Activated naive CD8-positive, alpha-beta T cell treated with anti-CD3 and anti-CD28 coated beads, Interleukin-2, amount 50 U/mL, for 24 hours (primary cell): ENCODE measurements around the gene HERC2.
A peak's percentile ranks its signal among the peaks of the same experiment; 100 is the strongest.

Experiments used
- ATAC-seq: fragments of 150-1000 bp; cut with Tn5 transposase; one replicate; pipeline ENCODE4 v1.10.0; 2021
- DNase-seq: peaks from one replicate; pipeline ENCODE4 v3.0.0; 2021
- H3K27ac Mint-ChIP-seq: one replicate; pipeline ENCODE4 v1.8.0; 2021; ENCODE audit warnings: mild to moderate bottlenecking, mixed read lengths
- H3K27me3 Mint-ChIP-seq: one replicate; pipeline ENCODE4 v1.8.0; 2021; ENCODE audit warnings: mixed read lengths
- H3K36me3 Mint-ChIP-seq: one replicate; pipeline ENCODE4 v1.8.0; 2021; ENCODE audit warnings: low read depth, mixed read lengths
- H3K4me1 Mint-ChIP-seq: one replicate; pipeline ENCODE4 v1.8.0; 2021; ENCODE audit warnings: mixed read lengths
- H3K4me3 Mint-ChIP-seq: one replicate; pipeline ENCODE4 v1.8.0; 2021; ENCODE audit warnings: mild to moderate bottlenecking, moderate library complexity, mixed read lengths
- H3K9me3 Mint-ChIP-seq: one replicate; pipeline ENCODE4 v1.8.0; 2021; ENCODE audit warnings: mixed read lengths

The HERC2 gene

GRCh38 chr15:28106294-28107110 is 215.5 kb downstream of the HERC2 start:
- H3K4me3 Mint-ChIP-seq: no peak overlapping the region
- peaks cover 3% of the 10 kb centered on the region for H3K36me3 Mint-ChIP-seq
- DNase-seq (peak; percentile 23), ATAC-seq (peak; percentile 25)
- peaks cover 36% of the 10 kb centered on the region for H3K27me3 Mint-ChIP-seq
- no peaks in the 10 kb centered on the region for H3K9me3 Mint-ChIP-seq
- peaks cover 10% of the 10 kb centered on the region for H3K4me1 Mint-ChIP-seq
- no peak overlapping the region for H3K27ac Mint-ChIP-seq

DNA sequence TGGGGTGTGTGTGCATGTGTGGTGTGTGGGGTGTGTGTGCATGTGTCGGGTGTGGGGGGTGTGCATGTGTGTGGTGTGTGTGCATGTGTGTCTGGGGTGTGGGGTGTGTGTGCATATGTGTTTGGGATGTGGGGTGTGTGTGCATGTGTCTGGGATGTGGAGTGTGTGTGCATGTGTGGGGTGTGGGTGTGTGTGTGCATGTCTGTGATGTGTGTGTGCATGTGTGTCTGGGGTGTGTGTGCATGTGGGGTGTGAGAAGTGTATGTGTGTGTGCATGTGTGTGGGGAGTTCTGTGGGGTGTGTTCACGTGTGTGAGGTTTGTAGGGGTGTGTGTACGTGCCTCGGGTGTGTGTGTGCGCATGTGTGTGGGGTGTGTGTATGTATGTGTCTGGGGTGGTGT is 216.2 kb downstream of the HERC2 start:
- H3K9me3 Mint-ChIP-seq: no peaks in the 10 kb centered on the region
- no peak overlapping the region for H3K27ac Mint-ChIP-seq
- DNase-seq (no peak), ATAC-seq (no peak)
- H3K4me1 Mint-ChIP-seq: peaks cover 10% of the 10 kb centered on the region
- peaks cover 42% of the 10 kb centered on the region for H3K27me3 Mint-ChIP-seq
- H3K4me3 Mint-ChIP-seq: peak overlapping the region; percentile 64
- no peaks in the 10 kb centered on the region for H3K36me3 Mint-ChIP-seq

DNA sequence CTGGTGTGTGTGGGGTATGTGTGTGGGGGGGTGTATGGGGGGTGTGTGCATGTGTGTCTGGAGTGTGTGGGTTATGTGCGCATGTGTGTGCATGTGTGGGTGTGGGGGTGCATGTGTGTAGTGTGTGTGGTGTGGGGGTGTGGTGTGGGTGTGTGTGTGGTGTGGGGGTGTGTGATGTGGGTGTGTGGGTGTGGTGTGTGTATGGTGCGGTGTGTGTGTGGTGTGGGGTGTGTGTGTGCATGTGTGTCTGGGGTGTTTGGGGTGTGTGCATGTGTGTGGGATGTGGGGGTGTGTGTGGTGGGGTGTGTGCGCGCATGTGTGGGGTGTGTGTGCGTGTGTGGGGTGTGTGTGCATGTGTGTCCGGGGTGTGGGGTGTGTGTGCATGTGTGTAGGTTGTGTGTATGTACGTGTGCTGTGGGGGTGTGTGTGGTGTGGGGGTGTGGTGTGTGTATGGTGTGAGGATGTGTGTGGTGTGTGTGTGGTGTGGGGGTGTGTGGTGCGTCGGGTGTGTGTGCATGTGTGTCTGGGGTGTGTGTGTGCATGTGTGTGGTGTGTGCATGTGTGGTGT is 216.7 kb downstream of the HERC2 start:
- H3K4me1 Mint-ChIP-seq: peaks cover 10% of the 10 kb centered on the region
- DNase-seq (no peak), ATAC-seq (no peak)
- H3K27ac Mint-ChIP-seq: no peak overlapping the region
- H3K4me3 Mint-ChIP-seq: no peak overlapping the region
- no peaks in the 10 kb centered on the region for H3K36me3 Mint-ChIP-seq
- H3K9me3 Mint-ChIP-seq: no peaks in the 10 kb centered on the region
- H3K27me3 Mint-ChIP-seq: peaks cover 43% of the 10 kb centered on the region

DNA sequence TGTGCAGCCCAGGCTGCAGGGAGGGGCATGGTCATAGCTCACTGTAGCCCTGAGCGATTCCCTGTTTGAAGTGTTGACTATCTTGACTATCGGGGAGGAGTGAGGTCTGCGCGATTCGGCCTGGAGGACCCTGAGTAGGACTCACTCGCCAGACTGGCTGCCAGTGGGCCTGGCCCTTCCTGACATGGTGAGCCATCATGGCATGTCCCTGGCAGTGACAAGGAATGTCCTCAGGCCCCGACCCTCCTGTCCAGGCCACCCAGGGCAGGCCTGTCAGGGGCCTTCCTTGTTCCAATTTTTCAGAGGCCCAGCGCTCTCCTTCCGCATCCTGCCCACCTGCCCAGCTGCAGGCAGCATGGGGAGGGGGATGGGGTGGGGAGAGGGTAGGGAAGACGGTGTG is 217.7 kb downstream of the HERC2 start:
- no peaks in the 10 kb centered on the region for H3K36me3 Mint-ChIP-seq
- no peak overlapping the region for H3K27ac Mint-ChIP-seq
- ATAC-seq (no peak), DNase-seq (no peak)
- H3K9me3 Mint-ChIP-seq: no peaks in the 10 kb centered on the region
- peaks cover 12% of the 10 kb centered on the region for H3K4me1 Mint-ChIP-seq
- no peak overlapping the region for H3K4me3 Mint-ChIP-seq
- peaks cover 53% of the 10 kb centered on the region for H3K27me3 Mint-ChIP-seq

DNA sequence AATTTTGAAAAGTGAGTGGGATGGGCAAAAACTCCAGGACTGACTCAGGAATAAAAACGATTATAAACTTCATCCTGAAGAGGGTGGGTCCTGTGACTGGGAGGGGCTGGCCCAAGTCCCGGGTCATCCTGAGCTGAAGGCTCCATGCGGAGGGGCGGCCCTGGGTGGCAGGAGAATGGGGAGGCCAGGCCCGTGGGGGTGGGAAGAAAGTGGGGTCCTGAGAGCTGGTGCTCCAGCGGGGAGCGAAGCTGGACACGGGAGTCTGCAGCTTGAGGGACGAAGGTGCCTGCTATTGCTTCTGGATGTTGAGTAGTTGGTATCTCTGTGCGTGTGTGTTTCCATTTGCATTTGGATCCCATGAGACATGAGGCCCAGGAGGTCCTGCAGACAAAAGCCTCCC is 218.1 kb downstream of the HERC2 start:
- Mint-ChIP-seq H3K27ac (no peak overlapping the region), H3K9me3 (no peaks in the 10 kb centered on the region), H3K27me3 (peaks cover 55% of the 10 kb centered on the region), H3K4me3 (no peak overlapping the region), H3K4me1 (peaks cover 15% of the 10 kb centered on the region), H3K36me3 (no peaks in the 10 kb centered on the region)
- ATAC-seq (no peak), DNase-seq (no peak)

DNA sequence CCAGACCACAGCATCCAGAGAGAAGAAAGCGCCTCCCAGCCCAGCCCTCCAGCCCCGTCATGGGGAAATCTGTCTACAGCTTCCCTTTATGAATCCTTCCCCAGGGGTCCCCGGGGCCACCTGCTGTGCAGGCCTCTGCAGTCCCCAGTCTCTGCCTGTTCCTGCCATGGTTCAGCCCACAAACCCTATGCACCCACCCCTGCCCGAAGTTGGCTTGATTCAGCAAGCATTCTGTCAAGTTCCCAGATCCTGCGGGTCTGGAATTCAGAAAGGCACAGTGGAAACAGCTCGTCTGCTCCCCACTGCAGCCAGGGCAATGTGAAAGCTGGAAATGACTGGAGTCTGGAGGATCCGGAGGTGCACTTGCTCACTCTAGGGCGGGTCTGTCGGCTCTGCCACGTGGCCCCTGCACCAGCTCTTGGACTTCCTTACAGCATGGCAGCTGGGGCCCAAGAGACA is 220.0 kb downstream of the HERC2 start:
- Mint-ChIP-seq H3K27ac (no peak overlapping the region), H3K9me3 (no peaks in the 10 kb centered on the region), H3K4me3 (no peak overlapping the region), H3K27me3 (peaks cover 62% of the 10 kb centered on the region), H3K4me1 (peaks cover 21% of the 10 kb centered on the region), H3K36me3 (no peaks in the 10 kb centered on the region)
- no peak for ATAC-seq
- no peak for DNase-seq

GRCh38 chr15:28101201-28101600 is 220.8 kb downstream of the HERC2 start:
- Mint-ChIP-seq H3K27ac (no peak overlapping the region), H3K9me3 (no peaks in the 10 kb centered on the region), H3K36me3 (no peaks in the 10 kb centered on the region), H3K27me3 (peaks cover 65% of the 10 kb centered on the region), H3K4me3 (no peak overlapping the region), H3K4me1 (peaks cover 24% of the 10 kb centered on the region)
- ATAC-seq (no peak), DNase-seq (no peak)

- Mint-ChIP-seq H3K4me3 (no peak overlapping the region), H3K9me3 (no peaks in the 10 kb centered on the region), H3K27me3 (peaks cover 65% of the 10 kb centered on the region), H3K27ac (no peak overlapping the region), H3K4me1 (peaks cover 26% of the 10 kb centered on the region), H3K36me3 (no peaks in the 10 kb centered on the region)
- ATAC-seq: no peak
- no peak for DNase-seq
These were observed 221.3 kb downstream of the HERC2 start for GRCh38 chr15:28100516-28101195.

DNA sequence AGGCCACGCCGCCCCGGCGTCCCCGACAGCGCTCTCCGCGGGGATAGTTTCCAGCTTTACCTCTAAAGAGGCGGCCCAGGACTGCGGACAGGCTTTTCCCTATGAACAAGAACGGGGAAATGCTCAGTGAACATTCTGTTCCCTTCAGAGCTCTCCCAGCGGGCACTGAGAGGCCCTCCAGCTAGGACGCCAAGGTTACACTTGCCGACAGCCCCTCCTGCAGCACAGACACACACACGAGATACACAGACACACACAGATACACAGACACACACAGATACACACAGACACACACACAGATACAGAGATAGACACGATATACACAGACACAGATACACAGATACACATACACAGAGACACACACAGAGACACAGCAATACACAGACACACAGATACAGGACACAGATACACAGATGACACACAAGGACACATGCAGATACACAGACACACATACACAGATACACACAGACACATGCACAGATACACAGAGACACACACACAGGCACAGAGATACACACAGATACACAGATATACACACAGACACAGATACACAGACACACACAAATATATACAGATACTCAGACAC is 222.3 kb downstream of the HERC2 start:
- Mint-ChIP-seq H3K4me1 (peaks cover 30% of the 10 kb centered on the region), H3K4me3 (peak overlapping the region; percentile 19), H3K9me3 (no peaks in the 10 kb centered on the region), H3K27me3 (peaks cover 65% of the 10 kb centered on the region), H3K27ac (no peak overlapping the region), H3K36me3 (no peaks in the 10 kb centered on the region)
- no peak for DNase-seq
- no peak for ATAC-seq

- Mint-ChIP-seq H3K27me3 (peaks cover 63% of the 10 kb centered on the region), H3K27ac (no peak within 1 kb of the TSS), H3K9me3 (no peaks in the 10 kb centered on the region), H3K4me1 (peaks cover 30% of the 10 kb centered on the region), H3K36me3 (no peaks in the 10 kb centered on the region), H3K4me3 (peak within 1 kb of the TSS; percentile 19)
- ATAC-seq (peak; percentile 6), DNase-seq (peak; percentile 62)
These were observed 223.0 kb downstream of the HERC2 start, which contains the start of gene OCA2 for GRCh38 chr15:28098766-28099554. Gene OCA2, minus strand, starts transcription at chr15:28099315. Its CDS starts 17,441 bp downstream, at chr15:28081874.

DNA sequence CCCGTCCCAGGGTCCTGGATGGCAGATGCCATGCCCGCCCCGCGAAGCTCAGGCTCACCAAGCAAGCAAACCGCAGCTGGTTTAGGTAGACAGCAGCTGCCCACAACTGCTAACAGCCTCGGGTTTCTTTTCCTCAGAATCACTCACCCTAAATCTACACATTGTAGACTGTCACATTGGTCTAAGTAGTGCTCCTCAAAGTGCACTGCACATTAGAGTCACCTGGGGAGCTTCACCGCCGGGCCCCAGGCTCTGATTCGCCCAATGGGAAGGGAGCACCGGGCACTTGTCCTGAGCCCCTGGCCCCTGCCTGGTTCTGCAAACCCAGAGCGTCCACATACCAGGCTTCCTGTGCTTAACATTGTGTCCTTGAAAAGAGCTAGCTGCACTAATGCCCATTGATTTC is 223.6 kb downstream of the HERC2 start:
- H3K27me3 Mint-ChIP-seq: peaks cover 63% of the 10 kb centered on the region
- DNase-seq (no peak), ATAC-seq (no peak)
- H3K9me3 Mint-ChIP-seq: no peaks in the 10 kb centered on the region
- no peak overlapping the region for H3K4me3 Mint-ChIP-seq
- no peak overlapping the region for H3K27ac Mint-ChIP-seq
- peaks cover 30% of the 10 kb centered on the region for H3K4me1 Mint-ChIP-seq
- no peaks in the 10 kb centered on the region for H3K36me3 Mint-ChIP-seq

DNA sequence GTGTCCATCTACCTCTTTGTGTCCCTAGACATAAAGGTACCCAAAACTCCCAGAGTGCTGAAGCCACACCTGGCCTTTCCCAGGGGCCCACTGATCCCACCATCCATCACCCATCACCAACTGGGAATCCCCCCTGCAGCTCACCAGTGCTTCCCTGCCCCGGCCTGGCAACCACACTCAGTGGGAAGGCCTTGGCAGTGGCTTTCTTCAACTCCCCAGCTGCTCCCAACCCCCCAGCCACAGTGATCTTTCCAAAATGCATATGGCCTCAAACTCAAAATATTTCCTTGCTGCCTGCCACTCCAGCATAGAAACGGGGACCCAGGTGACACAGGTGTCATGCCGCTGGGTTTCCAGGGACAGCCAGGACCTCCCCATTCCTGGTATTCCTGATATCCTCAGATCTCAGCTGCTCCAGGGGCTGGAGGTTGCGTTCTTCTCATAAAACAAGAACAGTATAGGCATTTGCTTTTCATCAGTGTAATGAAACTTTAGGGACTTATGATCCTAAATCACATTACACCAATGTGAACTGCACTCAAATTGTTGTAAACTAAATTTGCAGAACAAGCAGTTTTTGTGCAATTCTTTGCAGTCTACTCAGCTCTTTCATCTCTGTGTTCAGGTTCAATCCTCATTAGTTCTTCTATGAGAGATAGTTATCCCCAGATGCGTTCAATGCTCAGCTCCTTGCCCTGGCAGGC is 224.2 kb downstream of the HERC2 start:
- ATAC-seq: no peak
- Mint-ChIP-seq H3K4me1 (peaks cover 30% of the 10 kb centered on the region), H3K9me3 (no peaks in the 10 kb centered on the region), H3K27me3 (peaks cover 63% of the 10 kb centered on the region), H3K4me3 (peak overlapping the region; percentile 54), H3K36me3 (no peaks in the 10 kb centered on the region), H3K27ac (no peak overlapping the region)
- no peak for DNase-seq

- Mint-ChIP-seq H3K27ac (no peak overlapping the region), H3K9me3 (no peaks in the 10 kb centered on the region), H3K4me3 (peak overlapping the region; percentile 78), H3K36me3 (no peaks in the 10 kb centered on the region), H3K4me1 (peaks cover 30% of the 10 kb centered on the region), H3K27me3 (peaks cover 68% of the 10 kb centered on the region)
- ATAC-seq (no peak), DNase-seq (no peak)
These were observed 225.1 kb downstream of the HERC2 start for GRCh38 chr15:28096670-28097431.
